ENCODE results near the gene ARPP19.
"Not testable (repeated sequence)": the region's sequence is repeated elsewhere in the genome, so short reads cannot be mapped to it uniquely, and the experiment has no call there.

The ARPP19 gene

DNA sequence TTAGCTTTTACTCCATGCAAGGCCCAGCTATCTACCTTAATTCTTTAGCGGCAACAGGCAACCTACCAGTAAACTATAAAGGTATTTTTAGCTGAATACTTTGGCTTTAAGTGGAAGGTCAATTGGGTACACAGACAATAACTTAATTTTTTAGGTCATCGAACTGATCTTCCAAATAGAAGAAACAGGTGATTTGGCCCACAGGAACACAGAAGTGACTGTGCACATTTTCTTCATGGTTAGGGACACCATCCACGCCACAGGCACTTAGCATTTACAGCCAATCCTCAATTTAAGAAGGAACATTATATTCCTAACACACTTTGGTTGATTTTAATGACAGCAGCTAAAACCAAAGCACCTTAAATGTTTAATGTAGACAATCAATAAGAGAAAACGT lies 1.9 kb downstream of the ARPP19 start:
- H3K4me1 ChIP-seq (ENCODE audit: control insufficient read depth in 1 of 2, insufficient read depth in 2 of 2, low read length in 2 of 2): peaks cover 12 to 45% of the 10 kb centered on the region in 2 donors
- peak overlapping the region; percentile 79 to 82 for H3K4me3 ChIP-seq (ENCODE audit: low read depth in 1 of 2, low read length in 2 of 2)
- peak overlapping the region; percentile 90 for H3K27ac ChIP-seq (ENCODE audit: low read length)
- H3K27me3 ChIP-seq (ENCODE audit: low read depth, low read length): no peaks in the 10 kb centered on the region
- H3K9me3 ChIP-seq (ENCODE audit: control insufficient read depth in 1 of 2, low read length in 2 of 2): no peaks in the 10 kb centered on the region
- no peaks in the 10 kb centered on the region for H3K36me3 ChIP-seq (ENCODE audit: control insufficient read depth in 1 of 2, insufficient read depth in 2 of 2, low read length in 2 of 2)

DNA sequence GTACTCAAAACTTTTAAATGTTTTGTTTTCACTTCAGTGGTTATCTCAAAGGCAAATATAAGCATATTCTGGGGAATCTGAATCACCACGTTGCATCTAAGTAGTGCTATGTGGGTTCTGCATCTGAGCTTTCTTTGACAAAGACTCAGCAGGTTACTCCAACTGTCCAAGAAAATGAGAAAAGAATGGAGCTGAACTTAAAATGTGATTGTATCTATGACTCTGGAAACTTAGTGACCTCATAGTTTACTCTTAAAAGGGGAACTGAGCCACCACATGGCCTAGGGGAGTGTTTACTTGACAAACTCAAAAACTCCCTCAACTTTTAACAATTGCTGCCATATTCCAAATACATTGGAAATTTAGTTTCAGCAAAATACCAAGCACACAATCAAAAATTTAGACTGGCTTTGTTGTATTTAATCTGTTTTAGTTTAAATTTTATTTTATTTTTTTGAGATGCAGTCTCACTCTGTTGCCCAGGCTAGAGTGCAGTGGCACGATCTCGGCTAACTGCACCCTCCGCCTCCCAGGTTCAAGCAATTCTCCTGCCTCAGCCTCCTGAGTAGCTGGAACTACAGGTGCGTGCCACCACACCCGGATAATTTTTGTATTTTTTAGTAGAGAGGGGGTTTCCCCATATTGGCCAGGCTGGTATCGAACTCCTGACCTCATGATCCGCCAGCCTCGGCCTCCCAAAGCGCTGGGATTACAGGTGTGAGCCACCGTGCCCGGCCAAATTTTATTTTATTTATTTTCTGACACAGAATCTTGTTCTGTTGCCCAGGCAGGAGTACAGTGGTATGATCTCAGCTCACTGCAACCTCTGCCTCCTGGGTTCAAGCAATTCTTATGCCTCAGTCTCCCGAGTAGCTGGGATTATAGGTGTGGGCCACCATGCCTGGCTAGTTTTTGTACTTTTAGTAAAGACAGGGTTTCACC lies 3.1 kb downstream of the ARPP19 start:
- H3K4me3 ChIP-seq (ENCODE audit: low read depth in 1 of 2, low read length in 2 of 2); H3K27ac ChIP-seq (ENCODE audit: low read length); H3K27me3 ChIP-seq (ENCODE audit: low read depth, low read length); H3K36me3 ChIP-seq (ENCODE audit: control insufficient read depth in 1 of 2, insufficient read depth in 2 of 2, low read length in 2 of 2); H3K9me3 ChIP-seq (ENCODE audit: control insufficient read depth in 1 of 2, low read length in 2 of 2): not testable (repeated sequence)
- peaks cover 12 to 53% of the 10 kb centered on the region in 2 donors for H3K4me1 ChIP-seq (ENCODE audit: control insufficient read depth in 1 of 2, insufficient read depth in 2 of 2, low read length in 2 of 2)

DNA sequence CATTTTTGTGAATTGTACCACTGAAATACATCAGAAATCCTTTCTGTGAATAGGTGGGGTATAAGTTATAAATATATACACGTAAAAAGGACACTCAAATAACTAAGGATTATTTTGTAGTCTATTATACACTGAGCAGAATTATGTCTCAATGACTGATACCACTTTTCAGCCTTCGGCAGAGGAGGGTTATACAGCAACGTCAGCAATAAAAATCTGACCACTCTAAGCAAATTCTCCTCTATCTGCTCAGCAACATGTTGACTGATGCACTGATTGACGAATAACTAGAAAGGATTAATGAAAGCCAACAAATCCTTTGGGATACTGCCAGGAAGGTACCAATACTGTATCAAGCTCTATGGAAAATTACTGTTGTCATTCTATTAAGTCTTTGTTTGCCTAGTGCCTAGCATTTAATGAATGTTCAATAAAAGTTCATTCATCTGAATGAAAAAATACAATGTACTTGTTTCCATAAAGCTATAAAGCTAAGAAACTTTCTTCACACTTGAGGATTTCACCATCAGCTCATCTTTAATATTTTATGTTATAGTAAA lies 5.2 kb downstream of the ARPP19 start:
- H3K36me3 ChIP-seq (ENCODE audit: control insufficient read depth in 1 of 2, insufficient read depth in 2 of 2, low read length in 2 of 2): no peaks in the 10 kb centered on the region
- H3K9me3 ChIP-seq (ENCODE audit: control insufficient read depth in 1 of 2, low read length in 2 of 2): no peaks in the 10 kb centered on the region
- peaks cover 12 to 74% of the 10 kb centered on the region in 2 donors for H3K4me1 ChIP-seq (ENCODE audit: control insufficient read depth in 1 of 2, insufficient read depth in 2 of 2, low read length in 2 of 2)
- H3K4me3 ChIP-seq (ENCODE audit: low read depth in 1 of 2, low read length in 2 of 2): no peak overlapping the region
- H3K27ac ChIP-seq (ENCODE audit: low read length): no peak overlapping the region
- H3K27me3 ChIP-seq (ENCODE audit: low read depth, low read length): no peaks in the 10 kb centered on the region

DNA sequence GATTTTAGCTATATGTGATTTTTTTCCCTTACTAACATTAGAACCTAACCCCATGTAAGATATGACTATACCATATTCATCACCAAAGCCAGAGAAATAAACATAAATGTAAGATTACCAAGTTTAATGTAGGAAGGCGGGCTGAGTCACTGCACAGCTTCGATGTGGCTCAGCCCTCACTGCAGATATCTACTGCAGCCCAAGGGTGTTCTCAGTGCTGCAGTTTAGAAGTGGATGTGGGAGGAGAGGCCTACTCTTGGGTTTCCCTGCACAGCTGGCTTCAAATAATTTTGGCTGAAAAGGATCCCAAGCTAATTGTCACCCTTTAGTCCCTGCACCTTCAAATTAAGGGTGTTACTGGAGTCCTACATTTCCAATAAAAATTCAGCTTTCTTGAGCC lies 9.3 kb downstream of the ARPP19 start:
- Histone ChIP-seq H3K4me1 (ENCODE audit: control insufficient read depth in 1 of 2, insufficient read depth in 2 of 2, low read length in 2 of 2) (peaks cover 0 to 57% of the 10 kb centered on the region in 2 donors), H3K27ac (ENCODE audit: low read length) (no peak overlapping the region), H3K4me3 (ENCODE audit: low read depth in 1 of 2, low read length in 2 of 2) (no peak overlapping the region), H3K36me3 (ENCODE audit: control insufficient read depth in 1 of 2, insufficient read depth in 2 of 2, low read length in 2 of 2) (peaks cover 4 to 16% of the 10 kb centered on the region in 2 donors), H3K9me3 (ENCODE audit: control insufficient read depth in 1 of 2, low read length in 2 of 2) (no peaks in the 10 kb centered on the region), H3K27me3 (ENCODE audit: low read depth, low read length) (no peaks in the 10 kb centered on the region)

DNA sequence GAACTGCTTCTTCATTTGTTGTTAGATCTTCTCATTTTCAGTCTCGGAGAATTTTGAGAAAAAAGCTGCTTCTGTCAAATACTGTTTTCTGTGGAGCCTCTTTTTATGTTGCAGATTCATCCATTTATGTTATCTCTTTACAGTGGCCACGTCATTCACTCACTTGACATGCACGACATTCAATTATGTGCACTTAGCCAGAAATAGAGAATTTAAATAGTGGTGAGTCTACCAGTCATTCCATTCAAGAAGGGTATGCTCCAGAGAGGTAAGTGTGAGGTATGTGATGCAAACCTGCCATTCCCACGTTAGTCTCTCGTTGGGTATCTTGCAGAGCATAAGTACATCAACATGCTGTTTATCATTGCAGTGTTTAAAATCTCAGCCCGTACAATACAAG lies 9.8 kb downstream of the ARPP19 start:
- H3K27me3 ChIP-seq (ENCODE audit: low read depth, low read length): no peaks in the 10 kb centered on the region
- peaks cover 0 to 51% of the 10 kb centered on the region in 2 donors for H3K4me1 ChIP-seq (ENCODE audit: control insufficient read depth in 1 of 2, insufficient read depth in 2 of 2, low read length in 2 of 2)
- H3K4me3 ChIP-seq (ENCODE audit: low read depth in 1 of 2, low read length in 2 of 2): no peak overlapping the region
- H3K9me3 ChIP-seq (ENCODE audit: control insufficient read depth in 1 of 2, low read length in 2 of 2): no peaks in the 10 kb centered on the region
- H3K36me3 ChIP-seq (ENCODE audit: control insufficient read depth in 1 of 2, insufficient read depth in 2 of 2, low read length in 2 of 2): peaks cover 4 to 16% of the 10 kb centered on the region in 2 donors
- no peak overlapping the region for H3K27ac ChIP-seq (ENCODE audit: low read length)

DNA sequence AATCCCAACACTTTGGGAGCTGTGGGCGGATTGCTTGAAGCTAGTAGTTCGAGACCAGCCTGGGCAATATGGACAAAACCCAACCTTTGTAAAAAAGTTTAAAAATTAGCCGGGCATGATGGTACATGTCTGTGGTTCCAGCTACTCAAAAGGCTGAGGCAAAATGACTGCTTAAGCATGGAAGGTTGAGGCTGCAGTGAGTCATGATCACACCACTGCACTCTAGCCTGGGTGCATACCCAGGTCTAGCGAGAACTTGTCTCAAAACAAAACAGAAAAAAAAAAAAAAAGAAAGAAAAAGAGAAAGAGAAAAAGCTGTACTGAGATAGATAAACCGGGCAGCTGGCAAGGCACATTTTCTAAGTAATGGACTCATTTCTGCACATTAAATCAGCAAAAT lies 10.6 kb downstream of the ARPP19 start:
- H3K9me3 ChIP-seq (ENCODE audit: control insufficient read depth in 1 of 2, low read length in 2 of 2): no peaks in the 10 kb centered on the region
- H3K36me3 ChIP-seq (ENCODE audit: control insufficient read depth in 1 of 2, insufficient read depth in 2 of 2, low read length in 2 of 2): peaks cover 4 to 23% of the 10 kb centered on the region in 2 donors
- H3K4me1 ChIP-seq (ENCODE audit: control insufficient read depth in 1 of 2, insufficient read depth in 2 of 2, low read length in 2 of 2): peaks cover 0 to 45% of the 10 kb centered on the region in 2 donors
- no peak overlapping the region for H3K27ac ChIP-seq (ENCODE audit: low read length)
- H3K27me3 ChIP-seq (ENCODE audit: low read depth, low read length): no peaks in the 10 kb centered on the region
- no peak overlapping the region for H3K4me3 ChIP-seq (ENCODE audit: low read depth in 1 of 2, low read length in 2 of 2)

DNA sequence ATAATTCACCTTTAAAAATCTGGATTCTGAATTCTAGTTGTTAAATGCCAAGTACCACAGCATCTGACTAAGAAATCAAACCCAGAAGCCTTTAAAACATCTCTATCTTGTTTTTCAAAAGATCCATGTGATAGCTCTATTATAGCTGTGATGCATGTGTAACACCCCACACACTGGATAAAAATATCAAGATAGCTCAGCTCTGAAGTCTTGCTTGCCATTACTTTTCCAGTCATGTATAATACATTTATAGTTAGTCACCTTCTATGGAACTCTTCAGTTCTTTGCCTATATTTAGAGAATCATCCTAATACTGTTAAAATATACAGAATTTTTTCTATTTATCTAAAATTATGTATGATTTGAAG lies 11.6 kb downstream of the ARPP19 start:
- peaks cover 5 to 23% of the 10 kb centered on the region in 2 donors for H3K36me3 ChIP-seq (ENCODE audit: control insufficient read depth in 1 of 2, insufficient read depth in 2 of 2, low read length in 2 of 2)
- peaks cover 0 to 41% of the 10 kb centered on the region in 2 donors for H3K4me1 ChIP-seq (ENCODE audit: control insufficient read depth in 1 of 2, insufficient read depth in 2 of 2, low read length in 2 of 2)
- no peaks in the 10 kb centered on the region for H3K27me3 ChIP-seq (ENCODE audit: low read depth, low read length)
- no peaks in the 10 kb centered on the region for H3K9me3 ChIP-seq (ENCODE audit: control insufficient read depth in 1 of 2, low read length in 2 of 2)
- no peak overlapping the region for H3K4me3 ChIP-seq (ENCODE audit: low read depth in 1 of 2, low read length in 2 of 2)
- peak overlapping the region; percentile 45 for H3K27ac ChIP-seq (ENCODE audit: low read length)

DNA sequence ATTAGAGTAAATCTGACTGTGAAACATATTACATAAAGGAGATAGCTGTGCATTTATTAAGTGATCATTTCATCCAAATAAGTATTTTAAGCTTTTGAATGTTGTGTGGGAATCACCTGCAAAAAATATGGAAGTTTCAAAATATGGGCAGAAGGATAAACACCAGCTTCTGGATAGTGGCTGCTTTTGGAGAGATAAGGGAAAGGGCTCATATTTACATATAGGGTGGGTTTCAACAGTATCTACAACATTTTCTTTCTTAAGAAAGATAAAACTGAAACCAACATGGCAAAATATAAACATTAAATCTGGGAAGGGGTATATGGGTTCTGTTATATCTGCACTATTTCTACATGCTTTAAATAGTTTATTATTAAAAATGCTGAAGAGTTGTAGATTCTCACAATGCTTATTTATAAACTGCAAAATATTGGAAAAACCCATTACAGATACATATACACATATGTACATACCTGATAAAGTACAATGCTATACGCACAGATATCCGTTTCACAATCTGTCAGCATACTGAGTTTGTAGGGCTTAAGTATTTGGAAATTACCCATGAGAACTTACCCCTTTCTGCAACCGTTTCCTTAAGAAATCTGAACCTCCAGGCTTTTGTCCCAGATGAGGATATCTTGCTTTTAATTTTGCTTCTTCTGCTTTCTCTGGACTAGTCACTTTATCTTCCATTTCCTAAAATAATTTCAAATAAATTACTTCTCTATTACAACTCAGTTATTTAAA lies 12.1 kb downstream of the ARPP19 start:
- Histone ChIP-seq H3K4me3 (ENCODE audit: low read depth in 1 of 2, low read length in 2 of 2) (no peak overlapping the region), H3K36me3 (ENCODE audit: control insufficient read depth in 1 of 2, insufficient read depth in 2 of 2, low read length in 2 of 2) (peaks cover 11 to 26% of the 10 kb centered on the region in 2 donors), H3K27ac (ENCODE audit: low read length) (peak overlapping the region; percentile 45), H3K4me1 (ENCODE audit: control insufficient read depth in 1 of 2, insufficient read depth in 2 of 2, low read length in 2 of 2) (peaks cover 0 to 41% of the 10 kb centered on the region in 2 donors), H3K27me3 (ENCODE audit: low read depth, low read length) (no peaks in the 10 kb centered on the region), H3K9me3 (ENCODE audit: control insufficient read depth in 1 of 2, low read length in 2 of 2) (no peaks in the 10 kb centered on the region)

DNA sequence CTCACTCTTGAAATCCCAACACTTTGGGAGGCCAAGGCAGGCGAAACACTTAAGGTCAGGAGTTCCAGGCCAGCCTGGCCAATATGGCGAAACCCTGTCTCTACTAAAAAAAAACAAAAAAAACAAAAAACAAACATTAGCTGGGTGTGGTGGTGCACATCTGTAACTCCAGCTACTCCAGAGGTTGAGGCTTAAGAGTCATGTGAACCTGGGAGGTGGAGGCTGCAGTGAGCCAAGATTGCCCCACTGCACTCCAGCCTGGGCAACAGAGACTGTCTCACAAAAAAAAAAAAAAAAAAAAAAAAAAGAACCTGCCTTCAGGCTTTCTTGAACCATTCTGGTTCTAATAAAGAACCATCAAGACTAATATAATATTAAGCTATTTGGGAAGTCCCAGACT lies 16.5 kb downstream of the ARPP19 start:
- Histone ChIP-seq H3K9me3 (ENCODE audit: control insufficient read depth in 1 of 2, low read length in 2 of 2) (no peaks in the 10 kb centered on the region), H3K27ac (ENCODE audit: low read length) (no peak overlapping the region), H3K27me3 (ENCODE audit: low read depth, low read length) (no peaks in the 10 kb centered on the region), H3K4me1 (ENCODE audit: control insufficient read depth in 1 of 2, insufficient read depth in 2 of 2, low read length in 2 of 2) (peaks cover 0 to 3% of the 10 kb centered on the region in 2 donors), H3K36me3 (ENCODE audit: control insufficient read depth in 1 of 2, insufficient read depth in 2 of 2, low read length in 2 of 2) (peaks cover 28 to 36% of the 10 kb centered on the region in 2 donors), H3K4me3 (ENCODE audit: low read depth in 1 of 2, low read length in 2 of 2) (no peak overlapping the region)

DNA sequence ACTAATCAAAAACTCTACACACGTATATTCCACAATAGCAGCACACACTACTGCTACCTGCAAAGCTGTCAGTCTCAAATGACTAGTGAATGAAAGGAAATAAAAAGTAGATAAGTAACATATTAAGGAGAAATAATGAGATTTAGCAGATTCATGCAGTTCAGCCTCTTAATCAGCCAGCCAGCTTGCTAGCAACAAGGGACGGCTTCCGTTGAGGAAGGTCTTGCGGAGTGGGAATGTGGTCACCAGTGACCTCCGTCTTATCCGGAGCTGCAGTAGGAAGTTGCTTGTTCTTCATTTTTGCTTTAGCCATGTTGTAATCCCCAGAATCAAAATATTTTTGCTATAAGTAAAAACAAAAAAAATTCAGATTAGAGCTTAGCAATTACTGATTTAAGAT lies 17.1 kb downstream of the ARPP19 start:
- H3K4me1 ChIP-seq (ENCODE audit: control insufficient read depth in 1 of 2, insufficient read depth in 2 of 2, low read length in 2 of 2): peaks cover 0 to 3% of the 10 kb centered on the region in 2 donors
- peaks cover 30 to 36% of the 10 kb centered on the region in 2 donors for H3K36me3 ChIP-seq (ENCODE audit: control insufficient read depth in 1 of 2, insufficient read depth in 2 of 2, low read length in 2 of 2)
- no peak overlapping the region for H3K27ac ChIP-seq (ENCODE audit: low read length)
- H3K27me3 ChIP-seq (ENCODE audit: low read depth, low read length): no peaks in the 10 kb centered on the region
- H3K9me3 ChIP-seq (ENCODE audit: control insufficient read depth in 1 of 2, low read length in 2 of 2): no peaks in the 10 kb centered on the region
- H3K4me3 ChIP-seq (ENCODE audit: low read depth in 1 of 2, low read length in 2 of 2): no peak overlapping the region

DNA sequence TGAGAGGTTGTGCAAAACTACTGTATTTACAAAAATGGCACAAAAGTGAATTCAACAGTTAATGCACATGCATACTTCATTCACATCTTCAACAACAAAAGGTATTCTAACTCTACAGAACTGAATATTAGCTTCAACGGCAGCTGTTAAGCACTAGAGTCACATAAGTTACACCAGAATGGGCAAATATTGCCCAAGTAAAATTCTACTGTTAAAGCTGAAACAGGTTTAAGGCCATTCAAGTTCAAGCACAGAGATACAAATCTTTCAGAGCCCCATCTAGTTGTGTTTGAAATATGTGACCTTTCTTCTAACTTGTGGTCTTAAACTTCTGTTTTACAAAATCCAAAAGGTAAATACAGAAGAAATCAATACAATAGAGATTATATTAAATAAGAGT lies 17.6 kb downstream of the ARPP19 start:
- H3K27ac ChIP-seq (ENCODE audit: low read length); H3K9me3 ChIP-seq (ENCODE audit: control insufficient read depth in 1 of 2, low read length in 2 of 2); H3K27me3 ChIP-seq (ENCODE audit: low read depth, low read length); H3K4me3 ChIP-seq (ENCODE audit: low read depth in 1 of 2, low read length in 2 of 2); H3K4me1 ChIP-seq (ENCODE audit: control insufficient read depth in 1 of 2, insufficient read depth in 2 of 2, low read length in 2 of 2): not testable (repeated sequence)
- peaks cover 34 to 36% of the 10 kb centered on the region in 2 donors for H3K36me3 ChIP-seq (ENCODE audit: control insufficient read depth in 1 of 2, insufficient read depth in 2 of 2, low read length in 2 of 2)

Measured in muscle layer of duodenum (tissue), 2 donors.